Stimulated activated CD8-positive, alpha-beta memory T cell treated with anti-CD3 and anti-CD28 coated beads, Interleukin-7, amount 100 ng/mL, for 4 hours (primary cell): ENCODE measurements around the gene FYN.

Source experiments
- DNase-seq, 2 donors: peaks; one replicate each; pipeline ENCODE4 v3.0.0-alpha.2; 2020; ENCODE audit warnings: low read depth in 2 of 2

The FYN gene

GRCh38 chr6:111806561-111807497 is 66.4 kb downstream of the FYN start:
- DNase-seq: no peak

GRCh38 chr6:111806165-111806547 is 67.1 kb downstream of the FYN start:
- no peak for DNase-seq

GRCh38 chr6:111805511-111806164 is 67.6 kb downstream of the FYN start:
- DNase-seq: peak in 1 of 2 donors; percentile 31

- peak; percentile 65 to 78 for DNase-seq
These were observed 68.5 kb downstream of the FYN start for GRCh38 chr6:111804627-111805235.

- DNase-seq: no peak
These were observed 69.4 kb downstream of the FYN start for GRCh38 chr6:111803804-111804203.

- DNase-seq: no peak
These were observed 69.9 kb downstream of the FYN start for GRCh38 chr6:111803371-111803770.

GRCh38 chr6:111802720-111803330 is 70.4 kb downstream of the FYN start:
- no peak for DNase-seq

- no peak for DNase-seq
These were observed 71.2 kb downstream of the FYN start for GRCh38 chr6:111802015-111802414.

- no peak for DNase-seq
These were observed 72.4 kb downstream of the FYN start for GRCh38 chr6:111800821-111801220.

- no peak for DNase-seq
These were observed 72.9 kb downstream of the FYN start for GRCh38 chr6:111800259-111800765.

GRCh38 chr6:111799576-111800258 is 73.5 kb downstream of the FYN start:
- DNase-seq: no peak

- DNase-seq: no peak
These were observed 74.9 kb downstream of the FYN start for GRCh38 chr6:111798281-111798725.

GRCh38 chr6:111796310-111796918 is 76.8 kb downstream of the FYN start:
- no peak for DNase-seq

- DNase-seq: no peak
These were observed 77.7 kb downstream of the FYN start for GRCh38 chr6:111795558-111795957.

- no peak for DNase-seq
These were observed 78.4 kb downstream of the FYN start for GRCh38 chr6:111794727-111795452.

GRCh38 chr6:111794300-111794699 is 79.0 kb downstream of the FYN start:
- no peak for DNase-seq

- peak; percentile 34 to 41 for DNase-seq
These were observed 79.5 kb downstream of the FYN start for GRCh38 chr6:111793711-111794111.

GRCh38 chr6:111792914-111793700 is 80.1 kb downstream of the FYN start:
- no peak for DNase-seq

- DNase-seq: no peak
These were observed 81.0 kb downstream of the FYN start for GRCh38 chr6:111792241-111792640.
